HUES48 (cell line): ENCODE measurements around the gene FLVCR1.

Experiments used
- H3K27ac ChIP-seq: one replicate; pipeline ENCODE4 v1.7.0; 2013; ENCODE audit warnings: low read depth, low read length, inconsistent platforms
- H3K27me3 ChIP-seq: 2 replicates; pipeline ENCODE4 v1.6.1; 2013; ENCODE audit warnings: mild to moderate bottlenecking, low read length; ENCODE audit not compliant: control insufficient read depth, insufficient read depth
- H3K36me3 ChIP-seq: 2 replicates; pipeline ENCODE4 v1.6.1; 2013; ENCODE audit warnings: low read length; ENCODE audit not compliant: control insufficient read depth, insufficient read depth
- H3K4me1 ChIP-seq: 2 replicates; pipeline ENCODE4 v1.6.1; 2013; ENCODE audit warnings: mild to moderate bottlenecking, low read length; ENCODE audit not compliant: control insufficient read depth, insufficient read depth
- H3K4me3 ChIP-seq: 2 replicates; pipeline ENCODE4 v1.5.1; 2013; ENCODE audit warnings: mild to moderate bottlenecking, low read depth, low read length
- H3K9ac ChIP-seq: 2 replicates; pipeline ENCODE4 v1.6.1; 2013; ENCODE audit warnings: mild to moderate bottlenecking, low read depth, low read length, moderate library complexity
- H3K9me3 ChIP-seq: 2 replicates; pipeline ENCODE4 v1.6.1; 2013; ENCODE audit warnings: low read length; ENCODE audit not compliant: control insufficient read depth, insufficient read depth

FLVCR1 gene

DNA sequence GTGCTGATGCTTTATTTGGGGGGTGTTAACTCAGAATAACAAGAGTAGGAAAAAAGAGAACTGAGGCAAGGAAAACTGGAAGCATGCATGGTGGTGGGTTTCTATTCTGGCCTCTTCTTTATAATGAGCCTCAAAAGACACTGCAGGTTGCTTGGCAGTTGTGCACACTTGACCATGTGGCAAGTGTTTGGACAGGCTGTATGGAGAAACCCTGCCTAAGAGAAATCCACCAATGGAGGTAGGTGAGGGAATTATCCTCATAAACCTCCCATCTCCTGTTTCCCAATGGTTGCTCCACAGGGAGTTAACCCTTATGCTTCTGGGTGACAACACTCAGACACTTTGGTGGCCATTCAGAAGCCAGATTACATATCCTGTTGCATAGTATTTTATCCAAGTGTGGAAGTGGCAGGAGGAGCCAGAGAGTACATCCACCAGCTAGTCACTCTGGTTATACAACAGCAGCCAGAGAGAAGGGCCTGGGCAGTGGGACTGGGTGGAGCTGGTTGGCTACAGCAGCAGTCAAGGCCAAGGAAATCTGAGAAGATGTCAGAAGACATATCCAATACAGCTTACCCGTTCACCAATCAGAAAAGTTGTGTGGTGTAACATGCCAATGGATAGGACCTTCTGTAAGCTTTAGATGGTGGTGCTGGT, 75.9 kb downstream of the FLVCR1 start:
- no peak overlapping the region for H3K9ac ChIP-seq
- H3K4me1 ChIP-seq, result peaks cover 20% of the 10 kb centered on the region
- no peaks in the 10 kb centered on the region for H3K27me3 ChIP-seq
- no peaks in the 10 kb centered on the region for H3K36me3 ChIP-seq
- no peak overlapping the region for H3K4me3 ChIP-seq
- H3K9me3 ChIP-seq, result no peaks in the 10 kb centered on the region
- no peak overlapping the region for H3K27ac ChIP-seq

DNA sequence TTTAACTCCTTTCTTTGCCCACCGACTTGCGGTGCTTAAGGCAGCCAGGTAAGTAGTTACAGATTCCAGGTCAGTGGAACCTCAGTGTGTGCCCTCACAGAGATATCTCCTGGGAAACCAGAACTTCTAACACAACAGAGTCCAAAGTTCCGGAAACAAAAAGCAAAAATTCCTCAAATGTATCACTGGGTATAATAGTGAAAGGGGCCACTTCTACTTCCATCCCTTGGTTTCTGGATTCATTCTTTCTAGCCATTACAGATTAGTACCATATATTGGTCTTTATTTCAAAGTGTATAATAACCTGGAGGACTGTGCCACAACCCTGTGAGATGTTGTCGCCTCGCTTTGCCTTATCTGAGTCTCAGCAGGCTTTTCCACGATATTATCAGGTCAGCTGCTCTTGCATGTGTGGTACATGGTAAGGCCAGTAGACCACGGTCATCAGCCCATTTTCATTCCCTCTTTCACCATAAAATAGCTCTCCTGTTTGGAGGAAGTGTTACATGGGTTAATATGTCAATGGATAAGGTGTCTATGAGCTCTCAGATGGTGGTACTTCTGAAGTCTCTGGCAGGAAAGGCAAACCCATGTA, 77.4 kb downstream of the FLVCR1 start:
- H3K27me3 ChIP-seq, result no peaks in the 10 kb centered on the region
- no peaks in the 10 kb centered on the region for H3K9me3 ChIP-seq
- H3K27ac ChIP-seq, result no peak overlapping the region
- H3K36me3 ChIP-seq, result no peaks in the 10 kb centered on the region
- peaks cover 14% of the 10 kb centered on the region for H3K4me1 ChIP-seq
- no peak overlapping the region for H3K9ac ChIP-seq
- H3K4me3 ChIP-seq, result no peak overlapping the region

DNA sequence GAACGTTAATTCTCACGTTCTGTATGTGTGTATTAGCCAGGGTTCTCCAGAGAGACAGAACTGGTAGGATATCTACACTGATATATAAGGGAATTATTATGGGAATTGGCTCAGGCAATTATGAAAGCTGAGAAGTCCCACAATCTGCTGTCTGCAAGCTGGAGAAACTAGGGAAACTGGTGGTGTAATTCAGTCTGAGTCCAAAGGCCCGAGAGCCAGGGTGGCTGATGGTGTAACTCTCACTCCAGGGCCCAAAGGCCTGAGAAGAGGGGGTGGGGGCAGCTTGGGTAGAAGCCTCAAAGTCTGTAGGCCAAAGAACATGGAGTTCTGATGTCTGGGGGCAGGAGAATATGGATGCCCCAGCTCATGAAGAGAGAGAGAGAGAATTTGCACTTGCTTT, 79.0 kb downstream of the FLVCR1 start:
- H3K9ac ChIP-seq, result no peak overlapping the region
- H3K27me3 ChIP-seq, result no peaks in the 10 kb centered on the region
- no peaks in the 10 kb centered on the region for H3K36me3 ChIP-seq
- no peak overlapping the region for H3K4me3 ChIP-seq
- H3K9me3 ChIP-seq, result no peaks in the 10 kb centered on the region
- peaks cover 14% of the 10 kb centered on the region for H3K4me1 ChIP-seq
- no peak overlapping the region for H3K27ac ChIP-seq

- no peak overlapping the region for H3K4me3 ChIP-seq
- H3K9me3 ChIP-seq, result no peaks in the 10 kb centered on the region
- no peak overlapping the region for H3K9ac ChIP-seq
- H3K36me3 ChIP-seq, result no peaks in the 10 kb centered on the region
- peaks cover 4% of the 10 kb centered on the region for H3K4me1 ChIP-seq
- no peaks in the 10 kb centered on the region for H3K27me3 ChIP-seq
- no peak overlapping the region for H3K27ac ChIP-seq
These were observed 80.8 kb downstream of the FLVCR1 start for GRCh38 chr1:212938846-212939245.

DNA sequence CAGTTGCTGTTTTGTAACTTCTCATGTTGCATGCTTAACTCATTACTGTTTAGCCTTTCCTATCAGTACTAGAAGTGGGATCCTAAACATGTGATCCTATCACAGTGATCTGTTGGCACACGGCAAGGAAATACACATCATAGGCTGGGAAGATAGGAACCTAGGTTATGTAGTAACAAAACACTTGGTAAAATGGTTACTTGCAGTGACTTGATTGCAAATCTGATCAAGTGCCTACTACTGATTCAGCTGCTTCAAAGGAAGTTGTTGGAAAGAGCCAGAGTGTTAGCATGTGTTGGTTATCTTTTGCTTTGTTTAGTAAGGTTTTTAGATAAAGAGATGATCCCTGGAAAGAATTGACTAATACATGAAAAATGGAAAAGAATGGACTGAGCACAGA, 83.4 kb downstream of the FLVCR1 start:
- peaks cover 3% of the 10 kb centered on the region; the same call in 1 of the 2 replicates for H3K4me1 ChIP-seq
- H3K27me3 ChIP-seq, result no peaks in the 10 kb centered on the region
- no peaks in the 10 kb centered on the region for H3K36me3 ChIP-seq
- H3K9me3 ChIP-seq, result no peaks in the 10 kb centered on the region
- no peak overlapping the region for H3K4me3 ChIP-seq
- H3K9ac ChIP-seq, result no peak overlapping the region
- no peak overlapping the region for H3K27ac ChIP-seq

GRCh38 chr1:212942679-212943392, 84.8 kb downstream of the FLVCR1 start:
- Histone ChIP-seq H3K9ac (no peak overlapping the region), H3K36me3 (no peaks in the 10 kb centered on the region), H3K27ac (no peak overlapping the region), H3K9me3 (no peaks in the 10 kb centered on the region), H3K27me3 (no peaks in the 10 kb centered on the region), H3K4me1 (peaks cover 6% of the 10 kb centered on the region; the same call in 1 of the 2 replicates), H3K4me3 (no peak overlapping the region)

GRCh38 chr1:212943393-212943710, 85.3 kb downstream of the FLVCR1 start:
- H3K9me3 ChIP-seq, result no peaks in the 10 kb centered on the region
- no peaks in the 10 kb centered on the region for H3K27me3 ChIP-seq
- no peak overlapping the region for H3K27ac ChIP-seq
- no peak overlapping the region for H3K4me3 ChIP-seq
- no peak overlapping the region for H3K9ac ChIP-seq
- no peaks in the 10 kb centered on the region for H3K36me3 ChIP-seq
- H3K4me1 ChIP-seq, result peaks cover 6% of the 10 kb centered on the region; the same call in 1 of the 2 replicates

GRCh38 chr1:212944229-212944901, 86.3 kb downstream of the FLVCR1 start:
- Histone ChIP-seq H3K27ac (no peak overlapping the region), H3K9me3 (no peaks in the 10 kb centered on the region), H3K4me1 (peaks cover 6% of the 10 kb centered on the region; the same call in 1 of the 2 replicates), H3K9ac (no peak overlapping the region), H3K4me3 (no peak overlapping the region), H3K27me3 (peaks cover 3% of the 10 kb centered on the region; the same call in 1 of the 2 replicates), H3K36me3 (no peaks in the 10 kb centered on the region)

DNA sequence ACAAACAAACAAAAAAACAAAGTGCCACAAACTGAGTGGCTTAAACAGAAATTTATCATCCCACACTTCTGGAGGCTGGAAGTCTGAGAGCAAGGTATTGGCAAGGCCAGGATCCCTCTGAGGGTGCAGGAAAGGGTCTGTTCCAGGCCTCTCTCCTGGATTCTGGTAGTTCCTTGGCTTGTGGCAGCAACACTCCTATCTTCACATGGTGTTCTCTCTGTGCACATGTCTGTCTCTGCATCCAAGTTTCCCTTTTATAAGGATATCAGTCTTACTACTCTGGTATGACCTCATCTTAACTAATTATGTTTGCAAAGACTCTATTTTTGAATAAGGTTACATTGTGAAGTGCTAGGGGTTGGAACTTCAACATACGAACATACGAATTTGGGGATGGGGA, 87.0 kb downstream of the FLVCR1 start:
- Histone ChIP-seq H3K27ac (no peak overlapping the region), H3K9me3 (no peaks in the 10 kb centered on the region), H3K4me3 (no peak overlapping the region), H3K27me3 (peaks cover 8% of the 10 kb centered on the region; the same call in 1 of the 2 replicates), H3K36me3 (no peaks in the 10 kb centered on the region), H3K4me1 (peaks cover 9% of the 10 kb centered on the region), H3K9ac (no peak overlapping the region)

- Histone ChIP-seq H3K27me3 (peaks cover 8% of the 10 kb centered on the region; the same call in 1 of the 2 replicates), H3K9ac (no peak overlapping the region), H3K9me3 (no peaks in the 10 kb centered on the region), H3K4me1 (peaks cover 9% of the 10 kb centered on the region), H3K27ac (no peak overlapping the region), H3K4me3 (no peak overlapping the region), H3K36me3 (no peaks in the 10 kb centered on the region)
These were observed 87.5 kb downstream of the FLVCR1 start for GRCh38 chr1:212945463-212946160.
